HCT116 (cell line): ENCODE results near the gene NBPF6. TPM values are rescaled to one million over a fixed set of nuclear protein-coding genes. Genes with fewer than 3 reads are reported as not detected.

ENCODE experiments used
- ATAC-seq: fragments of 200-7000 bp; cut with Tn5 transposase; 2 replicates; pipeline ENCODE4 v1.9.1; 2020; ENCODE audit warnings: mild to moderate bottlenecking, moderate library complexity
- BruUV-seq: library from RNA; stranded (reverse); fragments of 400-500 nt; replicated peaks from 2 replicates; lab custom pipeline; 2021; lab: Mats Ljungman, UMichigan
- CTCF ChIA-PET: fragments of 300-600 bp; sonication (Branson Sonifier 250); formaldehyde crosslinking; loops from one replicate; lab custom pipeline; 2021; ENCODE audit warnings: antibody characterized with exemption; lab: Charles Lee
- POLR2A ChIA-PET: fragments of 300-600, 350-600 bp; sonication (Branson Sonifier 250); formaldehyde crosslinking; loops from one replicate; lab custom pipeline; 2021; ENCODE audit warnings: antibody characterized with exemption; lab: Charles Lee
- RAD21 ChIA-PET, 2 experiments: fragments of 300-600 bp; sonication (Branson Sonifier 250); formaldehyde crosslinking; loops; one replicate each; lab custom pipeline; 2023; ENCODE audit warnings: low total read pairs in 2 of 2; ENCODE audit not compliant: uncharacterized antibody in 2 of 2, unreplicated experiment in 2 of 2, low non-redundant PET in 1 of 2; lab: Charles Lee
- DNase-seq: peaks from one replicate; pipeline ENCODE4 v3.0.0-alpha.2; 2010; ENCODE audit warnings: low read depth, low spot score
- H2AFZ ChIP-seq: fragments of 200-600 bp; shearing (Covaris generic), sonication (generic); 2 replicates; pipeline ENCODE4 v1.6.1; 2017; ENCODE audit warnings: low read depth, mixed run types, mixed read lengths, antibody characterized with exemption, low read length; ENCODE audit not compliant: poor library complexity, severe bottlenecking
- H3K27ac ChIP-seq: 2 replicates; pipeline ENCODE4 v1.5.1; 2012; ENCODE audit warnings: low read depth, low read length
- H3K27me3 ChIP-seq: fragments of 200-600 bp; sonication (generic); 2 replicates; pipeline ENCODE4 v1.6.1; 2016; ENCODE audit warnings: mixed run types, low read length, mixed read lengths; ENCODE audit not compliant: insufficient read depth
- H3K36me3 ChIP-seq, 2 experiments: fragments of 200-500 bp in 1 of 2; fragments of 200-600 bp in 1 of 2; sonication (Bioruptor generic) in 1 of 2; sonication (generic) in 1 of 2; 2 replicates each; pipeline versions ENCODE4 v1.5.1 to v1.6.1; 2014 to 2016; ENCODE audit warnings: low read length in 2 of 2, inconsistent platforms in 1 of 2, mixed read lengths in 1 of 2, mixed run types in 1 of 2; ENCODE audit not compliant: insufficient read depth in 2 of 2, control insufficient read depth in 1 of 2
- H3K4me1 ChIP-seq, 2 experiments: fragments of 200-600 bp in 1 of 2; sonication (generic) in 1 of 2; 2 replicates each; pipeline versions ENCODE4 v1.5.1 to v1.6.1; 2012 to 2017; ENCODE audit warnings: low read length in 2 of 2, inconsistent platforms in 1 of 2, mild to moderate bottlenecking in 1 of 2, mixed read lengths in 1 of 2, mixed run types in 1 of 2, moderate library complexity in 1 of 2; ENCODE audit not compliant: insufficient read depth in 2 of 2, control insufficient read depth in 1 of 2
- H3K4me2 ChIP-seq: fragments of 200-600 bp; sonication (generic); 2 replicates; pipeline ENCODE4 v1.6.1; 2017; ENCODE audit warnings: mixed run types, low read length, mixed read lengths
- H3K4me3 ChIP-seq, 2 experiments: fragments of 200-600 bp in 1 of 2; sonication (generic) in 1 of 2; replicated peaks in 1 of 2; 2 replicates each; pipeline ENCODE4 v1.5.1; 2011 to 2016; ENCODE audit warnings: low read length in 2 of 2, control low read depth in 1 of 2, low read depth in 1 of 2, mild to moderate bottlenecking in 1 of 2, mixed read lengths in 1 of 2, mixed run types in 1 of 2
- H3K79me2 ChIP-seq: fragments of 200-600 bp; sonication (generic); 2 replicates; pipeline ENCODE4 v1.6.1; 2017; ENCODE audit warnings: mild to moderate bottlenecking, mixed run types, low read length, moderate library complexity, mixed read lengths; ENCODE audit not compliant: insufficient read depth
- H3K9ac ChIP-seq: fragments of 200-600 bp; sonication (generic); 2 replicates; pipeline ENCODE4 v1.6.1; 2016; ENCODE audit warnings: low read length, mixed read lengths
- H3K9me2 ChIP-seq: fragments of 200-600 bp; sonication (generic), shearing (Covaris generic); 2 replicates; pipeline ENCODE4 v1.6.1; 2017; ENCODE audit warnings: mixed run types, mild to moderate bottlenecking, moderate library complexity; ENCODE audit not compliant: insufficient read depth
- H3K9me3 ChIP-seq, 2 experiments: fragments of 200-500 bp in 1 of 2; fragments of 200-600 bp in 1 of 2; sonication (Bioruptor generic) in 1 of 2; sonication (generic) in 1 of 2; 2 replicates each; pipeline ENCODE4 v1.6.1; 2014 to 2017; ENCODE audit warnings: low read length in 2 of 2, mixed read lengths in 2 of 2, inconsistent platforms in 1 of 2, low read depth in 1 of 2, mild to moderate bottlenecking in 1 of 2, mixed run types in 1 of 2, moderate library complexity in 1 of 2; ENCODE audit not compliant: control insufficient read depth in 1 of 2, insufficient read depth in 1 of 2
- H4K20me1 ChIP-seq: fragments of 200-600 bp; sonication (generic), shearing (Covaris generic); 2 replicates; pipeline ENCODE4 v1.6.1; 2017; ENCODE audit warnings: mixed run types, mild to moderate bottlenecking, moderate library complexity; ENCODE audit not compliant: insufficient read depth
- ATF3 ChIP-seq: IDR thresholded peaks from 2 replicates; pipeline ENCODE4 v1.6.1; 2012
- CEBPB ChIP-seq: IDR thresholded peaks from 2 replicates; pipeline ENCODE4 v1.6.1; 2012; ENCODE audit warnings: low read depth
- EGR1 ChIP-seq: IDR thresholded peaks from 2 replicates; pipeline ENCODE4 v1.6.1; 2012; ENCODE audit warnings: low read depth
- ELF1 ChIP-seq: IDR thresholded peaks from 2 replicates; pipeline ENCODE4 v1.6.1; 2012; ENCODE audit warnings: low read depth, borderline replicate concordance
- EZH2 ChIP-seq: fragments of 200-600 bp; sonication (generic); IDR thresholded peaks from 2 replicates; pipeline ENCODE4 v1.6.1; 2017; ENCODE audit warnings: antibody characterized with exemption, mixed run types
- EZH2phosphoT487 ChIP-seq: fragments of 200-600 bp; IDR thresholded peaks from 2 replicates; pipeline ENCODE4 v1.6.1; 2018; ENCODE audit warnings: antibody characterized with exemption, borderline replicate concordance
- FOSL1 ChIP-seq: IDR thresholded peaks from 2 replicates; pipeline ENCODE4 v1.6.1; 2012; ENCODE audit warnings: low read depth
- POLR2A ChIP-seq: IDR thresholded peaks from 2 replicates; pipeline ENCODE4 v1.7.0; 2011; ENCODE audit warnings: borderline replicate concordance; ENCODE audit not compliant: insufficient read depth, insufficient read length; ENCODE audit errors: extremely low read depth
- POLR2AphosphoS5 ChIP-seq: IDR thresholded peaks from 2 replicates; pipeline ENCODE4 v1.6.1; 2011; ENCODE audit warnings: mild to moderate bottlenecking, low read depth, low read length, moderate library complexity
- SIN3A ChIP-seq: IDR thresholded peaks from 2 replicates; pipeline ENCODE4 v1.6.1; 2012; ENCODE audit warnings: low read depth
- SP1 ChIP-seq: IDR thresholded peaks from 2 replicates; pipeline ENCODE4 v1.6.1; 2012; ENCODE audit warnings: low read depth
- TCF7L2 ChIP-seq: IDR thresholded peaks from 2 replicates; pipeline ENCODE4 v1.7.0; 2011; ENCODE audit warnings: borderline replicate concordance, inconsistent platforms; ENCODE audit not compliant: insufficient read depth, insufficient read length; ENCODE audit errors: extremely low read depth
- ZFX ChIP-seq: fragments of 450-650 bp; IDR thresholded peaks from 2 replicates; pipeline ENCODE4 v1.6.1; 2017
- intact Hi-C: fragments of 100-400 bp; cut with micrococcal nuclease; formaldehyde crosslinking; loops from 2 replicates; pipeline ENCODE4 v1.10.0; 2022
- total RNA-seq: library from RNA; stranded (reverse); gene quantifications from one replicate; pipeline ENCODE4 v1.2.1, GENCODE V29; 2021; ENCODE audit not compliant: unreplicated experiment
- TF ChIP-seq, protein P1 (sequence below): IDR thresholded peaks from 2 replicates; pipeline ENCODE4 v1.6.1; 2011; ENCODE audit warnings: mild to moderate bottlenecking, low read length, moderate library complexity; ENCODE audit not compliant: insufficient replicate concordance; ENCODE audit errors: extremely low read depth

NBPF6 gene
- total RNA-seq, 1 experiment from 2014 or later, result not detected

DNA sequence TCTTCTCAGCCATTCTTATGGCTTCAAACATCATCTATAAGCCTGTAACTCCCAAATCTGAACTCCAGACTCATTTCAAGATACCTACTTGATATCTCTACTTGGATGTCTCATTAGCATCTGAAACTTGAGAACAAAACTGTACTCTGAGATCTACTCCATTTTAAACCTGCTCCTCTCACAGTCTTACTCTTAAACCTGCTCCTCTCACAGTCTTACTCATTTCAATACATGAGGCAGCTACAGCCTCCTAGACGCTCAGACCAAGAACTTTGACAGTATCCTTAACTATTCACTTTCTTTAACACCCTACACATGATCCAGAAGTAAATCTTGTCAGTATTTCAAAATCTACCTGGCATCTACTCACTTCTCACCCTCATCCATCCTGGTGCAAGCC lies 54.3 kb downstream of the NBPF6 start:
- no peaks in the 10 kb centered on the region for H4K20me1 ChIP-seq
- DNase-seq (no peak), ATAC-seq (no peak)
- BruUV-seq, result no TSS peak
- H3K9me3 ChIP-seq, result no peaks in the 10 kb centered on the region
- peak overlapping the region; percentile 11 for H2AFZ ChIP-seq
- ChIA-PET RAD21 (interaction anchor here in 1 of 2 experiments (0.6 kb wide), 1 partner anchor 561 kb away, joined by 6 read pairs; no protein-coding TSS in a partner anchor), CTCF (no interaction called here), POLR2A (no interaction called here)
- no peak overlapping the region for H3K27ac ChIP-seq
- H3K9me2 ChIP-seq, result no peaks in the 10 kb centered on the region
- intact Hi-C loops, result no loop called here
- no peaks in the 10 kb centered on the region for H3K36me3 ChIP-seq
- TF ChIP-seq FOSL1 (no peak), TCF7L2 (no peak), POLR2AphosphoS5 (no peak), EZH2phosphoT487 (no peak), EGR1 (no peak), EZH2 (no peak), POLR2A (no peak), SIN3A (no peak), CEBPB (no peak), SP1 (no peak)
- H3K9ac ChIP-seq, result no peak overlapping the region
- no peak overlapping the region for H3K4me3 ChIP-seq
- no peaks in the 10 kb centered on the region for H3K79me2 ChIP-seq
- no peaks in the 10 kb centered on the region for H3K27me3 ChIP-seq
- peaks cover 4 to 14% of the 10 kb centered on the region in 2 experiments; a peak in 3 of 4 replicates for H3K4me1 ChIP-seq
- no peak overlapping the region for H3K4me2 ChIP-seq

DNA sequence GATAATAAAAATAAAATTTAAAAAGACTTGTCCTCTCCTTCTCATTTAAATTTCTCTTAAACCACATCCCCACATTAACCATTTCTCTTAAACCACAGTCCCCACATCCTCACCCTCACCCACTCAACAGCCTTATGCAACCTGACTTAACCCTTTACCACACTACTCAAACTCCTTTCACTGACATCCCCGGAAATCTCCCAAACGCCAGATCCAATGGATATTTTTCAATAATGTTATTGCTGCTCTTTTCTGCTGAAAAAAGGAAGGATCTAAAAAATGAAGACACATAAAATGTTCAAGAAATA lies 55.6 kb downstream of the NBPF6 start:
- no peak overlapping the region for H3K4me3 ChIP-seq
- no peaks in the 10 kb centered on the region for H3K9me2 ChIP-seq
- no TSS peak for BruUV-seq
- TF ChIP-seq SIN3A (no peak), ZFX (no peak), ATF3 (no peak), ELF1 (no peak)
- TF ChIP-seq, protein P1, sequence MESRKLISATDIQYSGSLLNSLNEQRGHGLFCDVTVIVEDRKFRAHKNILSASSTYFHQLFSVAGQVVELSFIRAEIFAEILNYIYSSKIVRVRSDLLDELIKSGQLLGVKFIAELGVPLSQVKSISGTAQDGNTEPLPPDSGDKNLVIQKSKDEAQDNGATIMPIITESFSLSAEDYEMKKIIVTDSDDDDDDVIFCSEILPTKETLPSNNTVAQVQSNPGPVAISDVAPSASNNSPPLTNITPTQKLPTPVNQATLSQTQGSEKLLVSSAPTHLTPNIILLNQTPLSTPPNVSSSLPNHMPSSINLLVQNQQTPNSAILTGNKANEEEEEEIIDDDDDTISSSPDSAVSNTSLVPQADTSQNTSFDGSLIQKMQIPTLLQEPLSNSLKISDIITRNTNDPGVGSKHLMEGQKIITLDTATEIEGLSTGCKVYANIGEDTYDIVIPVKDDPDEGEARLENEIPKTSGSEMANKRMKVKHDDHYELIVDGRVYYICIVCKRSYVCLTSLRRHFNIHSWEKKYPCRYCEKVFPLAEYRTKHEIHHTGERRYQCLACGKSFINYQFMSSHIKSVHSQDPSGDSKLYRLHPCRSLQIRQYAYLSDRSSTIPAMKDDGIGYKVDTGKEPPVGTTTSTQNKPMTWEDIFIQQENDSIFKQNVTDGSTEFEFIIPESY, result no peak
- H3K4me2 ChIP-seq, result no peak overlapping the region
- no peak overlapping the region for H3K9ac ChIP-seq
- no peaks in the 10 kb centered on the region for H3K27me3 ChIP-seq
- H3K79me2 ChIP-seq, result no peaks in the 10 kb centered on the region
- peaks cover 4 to 14% of the 10 kb centered on the region in 2 experiments; a peak in 3 of 4 replicates for H3K4me1 ChIP-seq
- CTCF ChIA-PET, result no interaction called here
- no peak overlapping the region for H2AFZ ChIP-seq
- no peaks in the 10 kb centered on the region for H3K9me3 ChIP-seq
- H3K27ac ChIP-seq, result no peak overlapping the region
- no peaks in the 10 kb centered on the region for H3K36me3 ChIP-seq
- POLR2A ChIA-PET, result no interaction called here
- H4K20me1 ChIP-seq, result no peaks in the 10 kb centered on the region
- RAD21 ChIA-PET, result no interaction called here
- DNase-seq, result no peak
- no peak for ATAC-seq
- intact Hi-C loops, result no loop called here
